Liver (tissue), 3 donors: ENCODE data around the gene RAPGEF1.

Experiments
- EGR1 ChIP-seq, 2 donors: IDR thresholded peaks; 2 replicates each; pipeline ENCODE4 v1.6.1; 2016 to 2018; ENCODE audit warnings: antibody characterized with exemption in 2 of 2, low read depth in 2 of 2
- FOXA2 ChIP-seq: IDR thresholded peaks from 2 replicates; pipeline ENCODE4 v1.6.1; 2016; ENCODE audit warnings: antibody characterized with exemption
- GABPA ChIP-seq, 2 donors: IDR thresholded peaks in 1 of 2; conservative IDR thresholded peaks in 1 of 2; 2 replicates each; pipeline ENCODE4 v1.6.1; 2016; ENCODE audit warnings: antibody characterized with exemption in 2 of 2, mild to moderate bottlenecking in 1 of 2, moderate library complexity in 1 of 2
- JUND ChIP-seq, 2 donors: IDR thresholded peaks; 2 replicates each; pipeline ENCODE4 v1.6.1; 2016; ENCODE audit warnings: antibody characterized with exemption in 2 of 2
- NR2F2 ChIP-seq: IDR thresholded peaks from 2 replicates; pipeline ENCODE4 v1.6.1; 2016; ENCODE audit warnings: antibody characterized with exemption
- RAD21 ChIP-seq, 2 donors: IDR thresholded peaks; 2 replicates each; pipeline ENCODE4 v1.6.1; 2016; ENCODE audit warnings: antibody characterized with exemption in 2 of 2, mild to moderate bottlenecking in 2 of 2
- SP1 ChIP-seq: IDR thresholded peaks from 2 replicates; pipeline ENCODE4 v1.6.1; 2018; ENCODE audit warnings: antibody characterized with exemption, mild to moderate bottlenecking
- TF ChIP-seq, protein P1 (sequence below): fragments of 150-350 bp; IDR thresholded peaks from 2 replicates; pipeline ENCODE4 v1.5.1; 2017; ENCODE audit warnings: improper control_type of control experiment, low read depth, low read length; ENCODE audit not compliant: missing input control
- TF ChIP-seq, protein P2 (sequence below): IDR thresholded peaks from 2 replicates; pipeline ENCODE4 v1.6.1; 2016; ENCODE audit warnings: antibody characterized with exemption
- TF ChIP-seq, protein P3 (sequence below): IDR thresholded peaks from 2 replicates; pipeline ENCODE4 v1.6.1; 2016; ENCODE audit warnings: antibody characterized with exemption, mild to moderate bottlenecking
- donor health status: healthy.
- donor health status: healthy.

DNA sequence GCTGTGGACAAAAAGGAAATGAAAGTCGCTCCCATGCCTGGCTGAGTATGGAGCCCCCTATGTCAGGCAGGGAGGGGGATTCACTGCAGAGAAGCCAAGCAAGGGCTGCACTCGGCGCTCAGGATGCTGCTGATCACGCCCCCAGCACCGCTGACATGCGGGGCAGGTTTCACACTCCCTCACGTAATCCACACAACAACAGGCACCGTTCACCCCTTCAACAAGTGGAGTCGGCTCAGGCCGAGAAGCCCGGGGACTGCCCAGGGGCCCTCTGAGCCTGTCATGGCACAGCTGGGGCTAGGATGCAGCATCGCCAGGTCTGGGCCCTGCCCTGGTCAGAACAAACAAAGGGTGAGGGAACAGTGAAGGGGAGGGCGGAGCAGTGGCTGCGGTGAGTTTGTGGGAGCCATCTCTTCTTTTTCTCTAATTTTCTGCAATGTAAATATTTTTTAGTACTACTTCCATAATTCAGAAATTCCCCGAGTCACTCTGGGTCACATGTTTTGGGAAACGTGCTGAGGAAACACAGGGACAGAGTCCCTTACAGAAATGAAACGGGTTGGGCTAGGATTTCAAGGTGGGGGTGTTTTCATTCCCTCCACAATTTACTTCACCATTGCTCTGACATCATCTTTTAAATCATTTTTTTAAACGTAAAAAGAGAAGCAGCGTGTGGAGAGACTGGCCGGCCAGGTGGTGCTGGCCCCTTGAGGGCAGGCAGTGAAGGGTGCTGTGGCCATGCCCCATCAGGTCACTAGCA lies 144.8 kb downstream of the RAPGEF1 start:
- TF ChIP-seq EGR1 (IDR thresholded peaks at IDR 0.05; ENCODE audit: low read depth in 2 of 2), result no peak
- no peak for TF ChIP-seq GABPA (IDR thresholded peaks at IDR 0.05 in 1 of 2, conservative IDR thresholded peaks at IDR 0.05 in 1 of 2)
- TF ChIP-seq, protein P1, sequence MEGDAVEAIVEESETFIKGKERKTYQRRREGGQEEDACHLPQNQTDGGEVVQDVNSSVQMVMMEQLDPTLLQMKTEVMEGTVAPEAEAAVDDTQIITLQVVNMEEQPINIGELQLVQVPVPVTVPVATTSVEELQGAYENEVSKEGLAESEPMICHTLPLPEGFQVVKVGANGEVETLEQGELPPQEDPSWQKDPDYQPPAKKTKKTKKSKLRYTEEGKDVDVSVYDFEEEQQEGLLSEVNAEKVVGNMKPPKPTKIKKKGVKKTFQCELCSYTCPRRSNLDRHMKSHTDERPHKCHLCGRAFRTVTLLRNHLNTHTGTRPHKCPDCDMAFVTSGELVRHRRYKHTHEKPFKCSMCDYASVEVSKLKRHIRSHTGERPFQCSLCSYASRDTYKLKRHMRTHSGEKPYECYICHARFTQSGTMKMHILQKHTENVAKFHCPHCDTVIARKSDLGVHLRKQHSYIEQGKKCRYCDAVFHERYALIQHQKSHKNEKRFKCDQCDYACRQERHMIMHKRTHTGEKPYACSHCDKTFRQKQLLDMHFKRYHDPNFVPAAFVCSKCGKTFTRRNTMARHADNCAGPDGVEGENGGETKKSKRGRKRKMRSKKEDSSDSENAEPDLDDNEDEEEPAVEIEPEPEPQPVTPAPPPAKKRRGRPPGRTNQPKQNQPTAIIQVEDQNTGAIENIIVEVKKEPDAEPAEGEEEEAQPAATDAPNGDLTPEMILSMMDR, result no peak
- TF ChIP-seq SP1, result no peak
- TF ChIP-seq, protein P2, sequence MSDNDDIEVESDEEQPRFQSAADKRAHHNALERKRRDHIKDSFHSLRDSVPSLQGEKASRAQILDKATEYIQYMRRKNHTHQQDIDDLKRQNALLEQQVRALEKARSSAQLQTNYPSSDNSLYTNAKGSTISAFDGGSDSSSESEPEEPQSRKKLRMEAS, result no peak
- TF ChIP-seq JUND (IDR thresholded peaks at IDR 0.05), result no peak
- no peak for TF ChIP-seq RAD21 (IDR thresholded peaks at IDR 0.05)
- TF ChIP-seq, protein P3, sequence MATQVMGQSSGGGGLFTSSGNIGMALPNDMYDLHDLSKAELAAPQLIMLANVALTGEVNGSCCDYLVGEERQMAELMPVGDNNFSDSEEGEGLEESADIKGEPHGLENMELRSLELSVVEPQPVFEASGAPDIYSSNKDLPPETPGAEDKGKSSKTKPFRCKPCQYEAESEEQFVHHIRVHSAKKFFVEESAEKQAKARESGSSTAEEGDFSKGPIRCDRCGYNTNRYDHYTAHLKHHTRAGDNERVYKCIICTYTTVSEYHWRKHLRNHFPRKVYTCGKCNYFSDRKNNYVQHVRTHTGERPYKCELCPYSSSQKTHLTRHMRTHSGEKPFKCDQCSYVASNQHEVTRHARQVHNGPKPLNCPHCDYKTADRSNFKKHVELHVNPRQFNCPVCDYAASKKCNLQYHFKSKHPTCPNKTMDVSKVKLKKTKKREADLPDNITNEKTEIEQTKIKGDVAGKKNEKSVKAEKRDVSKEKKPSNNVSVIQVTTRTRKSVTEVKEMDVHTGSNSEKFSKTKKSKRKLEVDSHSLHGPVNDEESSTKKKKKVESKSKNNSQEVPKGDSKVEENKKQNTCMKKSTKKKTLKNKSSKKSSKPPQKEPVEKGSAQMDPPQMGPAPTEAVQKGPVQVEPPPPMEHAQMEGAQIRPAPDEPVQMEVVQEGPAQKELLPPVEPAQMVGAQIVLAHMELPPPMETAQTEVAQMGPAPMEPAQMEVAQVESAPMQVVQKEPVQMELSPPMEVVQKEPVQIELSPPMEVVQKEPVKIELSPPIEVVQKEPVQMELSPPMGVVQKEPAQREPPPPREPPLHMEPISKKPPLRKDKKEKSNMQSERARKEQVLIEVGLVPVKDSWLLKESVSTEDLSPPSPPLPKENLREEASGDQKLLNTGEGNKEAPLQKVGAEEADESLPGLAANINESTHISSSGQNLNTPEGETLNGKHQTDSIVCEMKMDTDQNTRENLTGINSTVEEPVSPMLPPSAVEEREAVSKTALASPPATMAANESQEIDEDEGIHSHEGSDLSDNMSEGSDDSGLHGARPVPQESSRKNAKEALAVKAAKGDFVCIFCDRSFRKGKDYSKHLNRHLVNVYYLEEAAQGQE, result no peak
- TF ChIP-seq NR2F2, result no peak
- no peak for TF ChIP-seq FOXA2
